ENCODE data around the gene PDP2. TPM values are rescaled to one million over a fixed set of nuclear protein-coding genes. Genes with fewer than 3 reads are reported as not detected.

The PDP2 gene
- total RNA-seq, 1 experiment from 2014 or later, result 23.1 TPM

- no peak overlapping the region for H3T11ph ChIP-seq (ENCODE audit: low read length)
- no peaks in the 10 kb centered on the region for H4K20me1 ChIP-seq (ENCODE audit: control insufficient read depth, insufficient read depth, insufficient read length)
Observed at GRCh38 chr16:66904428-66904845, 24.1 kb downstream of the PDP2 start.

More at GRCh38 chr16:66904428-66904845, 24.1 kb downstream of the PDP2 start:
- Histone ChIP-seq H3K14ac (ENCODE audit: insufficient read depth, low read length) (no peak overlapping the region), H3K4ac (ENCODE audit: low read depth, low read length) (no peak overlapping the region), H4K5ac (ENCODE audit: insufficient read length, low read depth, low read length) (no peak overlapping the region), H3K18ac (ENCODE audit: insufficient read length, low read depth, low read length) (no peak overlapping the region), H2BK5ac (ENCODE audit: insufficient read length, low read length) (no peak overlapping the region), H3K4me2 (ENCODE audit: insufficient read depth, insufficient read length, low read length) (no peak overlapping the region), H2BK120ac (ENCODE audit: low read depth, low read length, poor library complexity, severe bottlenecking) (no peak overlapping the region), H2BK15ac (ENCODE audit: low read depth, low read length) (no peak overlapping the region), H3K4me1 (ENCODE audit: insufficient read depth, low read length) (no peaks in the 10 kb centered on the region), H3K56ac (ENCODE audit: insufficient read length, low read depth, low read length) (no peak overlapping the region), H3K79me2 (ENCODE audit: insufficient read depth, low read length) (no peaks in the 10 kb centered on the region), H3K79me1 (ENCODE audit: insufficient read depth, low read depth, low read length, poor library complexity, severe bottlenecking) (no peaks in the 10 kb centered on the region), H4K8ac (replicated peaks; ENCODE audit: insufficient read length, low read depth, low read length) (no peak overlapping the region), H2AFZ (ENCODE audit: low read length) (no peak overlapping the region), H2BK20ac (ENCODE audit: low read depth, low read length, poor library complexity, severe bottlenecking) (no peak overlapping the region), H3K9me3 (ENCODE audit: control insufficient read depth, low read depth, low read length) (no peaks in the 10 kb centered on the region), H2BK12ac (ENCODE audit: insufficient read length, low read depth, low read length) (no peak overlapping the region), H3K23ac (ENCODE audit: insufficient read length, low read depth, low read length) (no peak overlapping the region), H3K23me2 (ENCODE audit: insufficient read length, low read depth, low read length, poor library complexity, severe bottlenecking) (no peaks in the 10 kb centered on the region), H3K27ac (ENCODE audit: insufficient read length, low read depth, low read length) (no peak overlapping the region), H2AK5ac (ENCODE audit: insufficient read length, low read length) (no peak overlapping the region), H4K91ac (ENCODE audit: insufficient read length, low read depth, low read length) (no peak overlapping the region), H3K27me3 (ENCODE audit: insufficient read depth, low read length) (no peaks in the 10 kb centered on the region), H3K9ac (ENCODE audit: extremely low read depth, insufficient read length, low read length) (no peak overlapping the region)
- peaks cover 20% of the 10 kb centered on the region for H3K27me3 Mint-ChIP-seq (ENCODE audit: low read depth)
- H3K9me3 Mint-ChIP-seq, result no peaks in the 10 kb centered on the region
- no peaks in the 10 kb centered on the region for H3K36me3 Mint-ChIP-seq (ENCODE audit: insufficient read depth in 1 of 3, low read depth in 3 of 3)
- WGBS (ENCODE audit: extremely low coverage, insufficient read length, low lambda C conversion rate), result no CpG with 5 or more reads among the region's 13 CpGs
- no peak for DNase-seq
- no peak overlapping the region for H3K4me3 Mint-ChIP-seq
- TF ChIP-seq CTCF (conservative IDR thresholded peaks at IDR 0.05), result no peak
- no peak overlapping the region for H3K27ac Mint-ChIP-seq
- peaks cover 8 to 18% of the 10 kb centered on the region in 2 experiments; a peak in 3 of 4 replicates for H3K4me1 Mint-ChIP-seq
